Thoracic aorta (tissue), 2 donors: ENCODE results near the gene GALNT17. TPM values are rescaled to one million over a fixed set of nuclear protein-coding genes. Genes with fewer than 3 reads are reported as not detected.

ENCODE experiments used
- ATAC-seq: fragments of 150-250 bp; one replicate; pipeline ENCODE4 v1.8.0; 2017; ENCODE audit warnings: low read depth; ENCODE audit not compliant: insufficient number of reproducible peaks, low FRiP score
- DNase-seq: peaks from one replicate; pipeline ENCODE4 v3.0.0-alpha.2; 2020; ENCODE audit warnings: low spot score
- H3K27ac ChIP-seq, 2 donors: fragments of 200-600 bp; sonication (generic); 1 replicate in 1 of 2; 2 replicates in 1 of 2; pipeline ENCODE4 v1.5.1; 2016; ENCODE audit warnings: mild to moderate bottlenecking in 2 of 2, moderate library complexity in 2 of 2
- H3K27me3 ChIP-seq: fragments of 200-600 bp; sonication (generic); replicated peaks from 2 replicates; pipeline ENCODE4 v1.6.0; 2016; ENCODE audit warnings: mild to moderate bottlenecking; ENCODE audit not compliant: insufficient read depth
- H3K36me3 ChIP-seq: fragments of 200-600 bp; sonication (generic); one replicate; pipeline ENCODE4 v1.5.1; 2016
- H3K4me1 ChIP-seq, 2 donors: fragments of 200-600 bp; sonication (generic); 1 replicate in 1 of 2; 2 replicates in 1 of 2; pipeline versions ENCODE4 v1.5.1 to v1.6.0; 2016; ENCODE audit warnings: low read depth in 2 of 2, mild to moderate bottlenecking in 1 of 2; ENCODE audit not compliant: control insufficient read depth in 1 of 2
- H3K4me3 ChIP-seq: fragments of 200-600 bp; sonication (generic); 2 replicates; pipeline ENCODE4 v1.5.1; 2016; ENCODE audit warnings: mild to moderate bottlenecking
- H3K9me3 ChIP-seq: fragments of 200-600 bp; sonication (generic); 2 replicates; pipeline ENCODE4 v1.5.1; 2016
- CTCF ChIP-seq: fragments of 200-600 bp; sonication (generic); IDR thresholded peaks from one replicate; pipeline ENCODE4 v1.5.1; 2019; ENCODE audit warnings: antibody characterized with exemption
- total RNA-seq, 2 donors: library from RNA; depleted of rRNA; stranded (reverse); fragments of >200 nt; gene quantifications; one replicate each; pipeline versions ENCODE4 v1.1.0 to v1.2.3, GENCODE V29; 2016

GALNT17 gene
- total RNA-seq, 2 donors from 2014 or later, result 17.6 to 20.8 TPM

- Histone ChIP-seq H3K27me3 (no peaks in the 10 kb centered on the region), H3K4me3 (no peak overlapping the region), H3K4me1 (peaks cover 0 to 9% of the 10 kb centered on the region in 2 donors), H3K36me3 (no peaks in the 10 kb centered on the region), H3K9me3 (no peaks in the 10 kb centered on the region), H3K27ac (no peak overlapping the region)
- ATAC-seq (no peak), DNase-seq (no peak)
- no peak for TF ChIP-seq CTCF
Observed at GRCh38 chr7:71429083-71429482, 297.1 kb downstream of the GALNT17 start.

GRCh38 chr7:71430246-71430645 lies 298.3 kb downstream of the GALNT17 start:
- Histone ChIP-seq H3K36me3 (no peaks in the 10 kb centered on the region), H3K27ac (no peak overlapping the region), H3K4me1 (no peaks in the 10 kb centered on the region), H3K27me3 (no peaks in the 10 kb centered on the region), H3K9me3 (no peaks in the 10 kb centered on the region), H3K4me3 (no peak overlapping the region)
- no peak for ATAC-seq
- no peak for TF ChIP-seq CTCF
- DNase-seq, result no peak

DNA sequence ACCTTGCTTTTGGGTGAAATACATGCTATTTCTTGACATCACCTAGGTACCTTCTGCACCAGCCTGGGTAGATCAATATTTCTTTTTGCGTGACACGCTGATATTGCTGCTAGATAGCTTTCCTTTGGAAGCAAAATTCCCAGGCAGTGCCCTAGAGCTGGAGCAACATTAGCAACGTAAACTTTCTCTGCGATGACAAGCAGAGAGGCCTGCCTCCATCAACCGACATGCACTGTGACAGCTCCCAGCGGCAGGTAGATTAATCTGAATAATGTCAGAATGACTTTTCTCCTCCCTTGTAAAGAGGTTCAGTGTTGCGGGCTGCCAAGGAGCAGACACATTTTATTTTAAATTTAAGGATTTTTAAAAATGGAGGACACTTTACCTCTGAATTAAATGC lies 307.4 kb downstream of the GALNT17 start:
- Histone ChIP-seq H3K9me3 (no peaks in the 10 kb centered on the region), H3K27me3 (no peaks in the 10 kb centered on the region), H3K4me1 (peaks cover 0 to 9% of the 10 kb centered on the region in 2 donors), H3K27ac (no peak overlapping the region), H3K4me3 (no peak overlapping the region), H3K36me3 (no peaks in the 10 kb centered on the region)
- DNase-seq, result no peak
- no peak for TF ChIP-seq CTCF
- no peak for ATAC-seq

DNA sequence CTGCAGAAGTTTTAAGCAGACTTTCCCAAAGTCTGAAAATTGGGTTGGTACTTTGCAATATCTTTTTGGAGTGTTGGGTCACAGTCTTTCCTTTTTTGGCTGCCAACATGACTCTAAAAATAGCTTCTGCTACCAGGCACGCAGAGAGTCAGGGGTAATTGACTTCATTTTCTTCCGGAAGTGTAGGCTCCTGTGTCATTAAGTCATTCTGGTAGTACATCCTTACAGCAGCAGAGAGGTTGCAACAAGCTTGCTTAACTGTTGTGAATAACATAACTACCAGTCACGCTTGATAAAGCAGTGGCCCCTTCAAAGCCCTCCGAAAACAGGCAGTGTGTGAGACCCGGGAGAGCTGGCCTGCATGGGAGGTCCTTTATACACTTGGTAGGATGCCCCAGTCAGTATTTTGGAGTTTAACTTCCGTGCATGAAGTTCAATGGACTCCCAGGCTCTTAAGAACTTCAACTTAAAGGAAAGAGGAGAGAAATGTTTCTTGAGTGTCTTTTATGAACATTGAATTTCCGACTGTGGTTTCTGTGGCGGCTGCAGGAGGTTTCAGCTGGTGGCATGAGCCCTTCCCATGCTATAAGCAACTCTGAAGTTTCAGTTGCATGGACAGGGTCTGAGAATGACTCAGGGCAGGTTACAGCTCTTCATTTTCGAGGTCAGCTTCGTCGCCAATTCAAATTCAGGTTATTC lies 310.7 kb downstream of the GALNT17 start:
- Histone ChIP-seq H3K36me3 (no peaks in the 10 kb centered on the region), H3K27ac (no peak overlapping the region), H3K4me1 (peaks cover 0 to 9% of the 10 kb centered on the region in 2 donors), H3K4me3 (no peak overlapping the region), H3K9me3 (no peaks in the 10 kb centered on the region), H3K27me3 (no peaks in the 10 kb centered on the region)
- ATAC-seq (no peak), DNase-seq (no peak)
- TF ChIP-seq CTCF, result no peak

- Histone ChIP-seq H3K36me3 (no peaks in the 10 kb centered on the region), H3K4me1 (peaks cover 0 to 9% of the 10 kb centered on the region in 2 donors), H3K9me3 (no peaks in the 10 kb centered on the region), H3K4me3 (no peak overlapping the region), H3K27ac (no peak overlapping the region), H3K27me3 (no peaks in the 10 kb centered on the region)
- no peak for TF ChIP-seq CTCF
- ATAC-seq (no peak), DNase-seq (no peak)
Observed at GRCh38 chr7:71443191-71443530, 311.2 kb downstream of the GALNT17 start.
